Tibial nerve (tissue), 4 donors: ENCODE results near the gene G2E3. TPM values are rescaled to one million over a fixed set of nuclear protein-coding genes. Genes with fewer than 3 reads are reported as not detected.
"Not testable (repeated sequence)": the region's sequence is repeated elsewhere in the genome, so short reads cannot be mapped to it uniquely, and the experiment has no call there.

ENCODE experiments used
- DNase-seq, 2 donors: peaks; one replicate each; pipeline ENCODE4 v3.0.0-alpha.2; 2019; ENCODE audit warnings: low spot score in 2 of 2
- H3K27ac ChIP-seq, 4 donors: fragments of 200-600 bp; sonication (generic) in 3 of 4; one replicate each; pipeline ENCODE4 v1.5.1; 2017 to 2019; ENCODE audit warnings: mild to moderate bottlenecking in 1 of 4
- H3K27me3 ChIP-seq, 2 donors: fragments of 200-600 bp; sonication (generic) in 1 of 2; one replicate each; pipeline versions ENCODE4 v1.5.1 to v1.6.0; 2017 to 2019
- H3K36me3 ChIP-seq, 3 donors: fragments of 200-600 bp; sonication (generic); one replicate each; pipeline ENCODE4 v1.5.1; 2018 to 2019
- H3K4me1 ChIP-seq, 4 donors: fragments of 200-600 bp; sonication (generic) in 3 of 4; one replicate each; pipeline ENCODE4 v1.5.1; 2017 to 2019
- H3K4me3 ChIP-seq, 4 donors: fragments of 200-600 bp; sonication (generic) in 3 of 4; one replicate each; pipeline ENCODE4 v1.5.1; 2017 to 2019; ENCODE audit warnings: mild to moderate bottlenecking in 1 of 4, moderate library complexity in 1 of 4
- H3K9me3 ChIP-seq, 4 donors: fragments of 200-600 bp; sonication (generic) in 3 of 4; one replicate each; pipeline ENCODE4 v1.5.1; 2017 to 2019
- CTCF ChIP-seq, 5 experiments: fragments of 200-600 bp in 3 of 5; fragments of 450-650 bp in 2 of 5; sonication (generic) in 3 of 5; IDR thresholded peaks; one replicate each; pipeline ENCODE4 v1.5.1; 2016 to 2019; ENCODE audit warnings: antibody characterized with exemption in 5 of 5, mild to moderate bottlenecking in 3 of 5, moderate library complexity in 2 of 5
- EP300 ChIP-seq, 2 donors: sonication (generic); formaldehyde crosslinking; IDR thresholded peaks; one replicate each; pipeline ENCODE4 v1.6.1; 2017; ENCODE audit warnings: antibody characterized with exemption in 2 of 2, mild to moderate bottlenecking in 1 of 2
- POLR2A ChIP-seq, 2 donors: fragments of 450-650 bp; IDR thresholded peaks; one replicate each; pipeline ENCODE4 v1.6.1; 2017; ENCODE audit warnings: antibody characterized with exemption in 2 of 2, mild to moderate bottlenecking in 2 of 2, moderate library complexity in 2 of 2
- WGBS, 2 donors: methylation state at CpG; one replicate each; pipeline ENCODE4 v1.1.5; 2018; 5-methylcytosine and 5-hydroxymethylcytosine counted together
- total RNA-seq, 4 donors: library from RNA; depleted of rRNA; stranded (reverse); fragments of >200 nt; gene quantifications; one replicate each; pipeline ENCODE4 v1.1.0, GENCODE V29; 2016

Gene G2E3
- total RNA-seq, 4 donors from 2014 or later = 10.3 to 21.0 (median 13.6) TPM

- DNase-seq = no peak
- Histone ChIP-seq H3K36me3 (no peaks in the 10 kb centered on the region), H3K4me3 (no peak overlapping the region), H3K9me3 (no peaks in the 10 kb centered on the region), H3K27me3 (no peaks in the 10 kb centered on the region), H3K27ac (no peak overlapping the region), H3K4me1 (peaks cover 0 to 16% (median 0%) of the 10 kb centered on the region in 4 donors)
- 73 to 84% methylated on average over 1 of the region's 1 CpG for WGBS, 2 donors
- no peak for TF ChIP-seq CTCF (IDR thresholded peaks at IDR 0.05)
- no peak for TF ChIP-seq EP300 (IDR thresholded peaks at IDR 0.05)
- TF ChIP-seq POLR2A (IDR thresholded peaks at IDR 0.05) = no peak
Observed at GRCh38 chr14:30569903-30570226, 10.9 kb downstream of the G2E3 start.

DNA sequence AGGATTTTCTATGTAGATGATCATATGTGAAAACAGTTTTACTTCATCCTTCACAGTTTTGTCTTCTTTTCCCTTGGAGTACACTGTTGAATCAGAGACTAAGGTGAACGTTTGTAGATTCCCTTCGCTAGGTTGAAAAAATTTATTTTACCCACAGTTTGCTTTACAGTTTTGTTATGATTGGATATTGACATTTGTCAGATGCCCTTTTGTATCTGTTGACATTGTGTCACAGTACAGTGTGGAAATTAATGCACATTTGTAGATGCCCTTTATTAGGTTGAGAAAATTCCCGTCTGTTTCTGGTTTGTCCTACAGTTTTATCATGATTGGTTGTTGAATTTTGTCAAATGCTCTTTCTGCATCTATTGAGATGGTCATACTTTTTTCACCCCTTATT, 13.3 kb downstream of the G2E3 start:
- TF ChIP-seq CTCF (IDR thresholded peaks at IDR 0.05) = no peak
- TF ChIP-seq EP300 (IDR thresholded peaks at IDR 0.05) = no peak
- no peak for TF ChIP-seq POLR2A (IDR thresholded peaks at IDR 0.05)
- Histone ChIP-seq H3K27ac (no peak overlapping the region), H3K4me1 (peaks cover 0 to 16% (median 0%) of the 10 kb centered on the region in 4 donors), H3K27me3 (no peaks in the 10 kb centered on the region), H3K36me3 (no peaks in the 10 kb centered on the region), H3K9me3 (no peaks in the 10 kb centered on the region), H3K4me3 (no peak overlapping the region)
- 82 to 89% methylated on average over 3 of the region's 3 CpGs for WGBS, 2 donors
- no peak for DNase-seq

- no peak for DNase-seq
- H3K27me3 ChIP-seq = no peaks in the 10 kb centered on the region
- TF ChIP-seq CTCF (IDR thresholded peaks at IDR 0.05) (no peak), POLR2A (IDR thresholded peaks at IDR 0.05) (no peak), EP300 (IDR thresholded peaks at IDR 0.05) (no peak)
Observed at GRCh38 chr14:30572771-30573170, 13.8 kb downstream of the G2E3 start.

DNA sequence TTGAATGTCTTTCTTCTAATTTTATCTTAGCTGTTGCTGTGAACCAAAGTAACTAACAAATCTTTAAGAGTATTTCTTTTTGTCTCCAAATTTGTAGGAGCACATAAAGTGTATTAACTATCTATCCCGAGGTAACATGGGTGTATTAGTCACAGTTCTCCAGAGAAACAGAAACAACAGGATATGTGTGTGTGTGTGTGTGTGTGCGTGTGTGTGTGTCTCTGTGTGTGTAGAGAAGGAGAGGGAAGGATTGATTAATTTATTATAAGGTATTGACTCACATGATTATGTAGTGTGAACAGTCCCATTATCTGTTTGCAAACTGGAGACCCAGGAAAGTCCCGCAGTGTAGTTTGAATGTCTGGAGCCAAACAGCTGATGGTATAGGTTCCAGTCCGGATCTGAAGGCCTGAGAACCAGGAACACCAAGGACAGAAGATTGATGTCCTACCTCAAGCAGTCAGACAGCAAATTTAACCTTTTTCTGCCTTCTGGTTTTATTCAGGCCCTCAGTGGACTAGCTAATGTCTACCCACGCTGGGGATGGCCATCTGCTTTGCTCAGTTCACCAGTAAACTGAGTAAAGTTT, 14.4 kb downstream of the G2E3 start:
- no peaks in the 10 kb centered on the region for H3K36me3 ChIP-seq
- H3K27ac ChIP-seq = no peak overlapping the region
- TF ChIP-seq CTCF (IDR thresholded peaks at IDR 0.05) = no peak
- no peak for TF ChIP-seq EP300 (IDR thresholded peaks at IDR 0.05)
- TF ChIP-seq POLR2A (IDR thresholded peaks at IDR 0.05) = no peak
- no peak for DNase-seq
- no peaks in the 10 kb centered on the region for H3K9me3 ChIP-seq
- no peak overlapping the region for H3K4me3 ChIP-seq
- WGBS, 2 donors = 88 to 89% methylated on average over 5 of the region's 5 CpGs
- H3K4me1 ChIP-seq = peaks cover 0 to 16% (median 2%) of the 10 kb centered on the region in 4 donors
- no peaks in the 10 kb centered on the region for H3K27me3 ChIP-seq

More at GRCh38 chr14:30572771-30573170, 13.8 kb downstream of the G2E3 start:
- H3K4me1 ChIP-seq = peaks cover 0 to 16% (median 1%) of the 10 kb centered on the region in 4 donors
- no peaks in the 10 kb centered on the region for H3K36me3 ChIP-seq
- H3K9me3 ChIP-seq = no peaks in the 10 kb centered on the region
- H3K4me3 ChIP-seq = no peak overlapping the region
- H3K27ac ChIP-seq = no peak overlapping the region
- 91% methylated on average over 1 of the region's 1 CpG for WGBS, 2 donors

DNA sequence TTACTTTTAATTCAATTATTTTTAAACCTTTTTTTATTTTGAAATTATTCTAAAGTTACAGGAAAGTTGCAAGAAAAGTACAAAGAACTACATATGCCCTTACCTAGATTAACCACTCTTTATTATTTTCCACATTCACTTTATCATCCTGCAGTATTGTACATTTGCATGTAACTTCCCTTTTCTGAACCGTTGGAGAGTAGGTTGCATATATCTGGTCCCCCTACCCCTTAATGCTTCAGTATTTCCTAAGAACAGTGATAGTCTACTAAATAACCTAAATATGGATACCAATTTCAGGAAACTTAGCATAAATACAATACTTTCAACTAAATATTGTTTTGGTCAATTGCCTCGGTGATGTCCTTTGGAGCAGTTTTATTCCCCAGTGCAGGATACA, 15.0 kb downstream of the G2E3 start:
- DNase-seq = no peak
- Histone ChIP-seq H3K36me3 (no peaks in the 10 kb centered on the region), H3K4me1 (peaks cover 0 to 16% (median 2%) of the 10 kb centered on the region in 4 donors), H3K27me3 (no peaks in the 10 kb centered on the region), H3K9me3 (no peaks in the 10 kb centered on the region), H3K4me3 (no peak overlapping the region), H3K27ac (no peak overlapping the region)
- 78 to 83% methylated on average over 2 of the region's 2 CpGs for WGBS, 2 donors
- TF ChIP-seq EP300 (IDR thresholded peaks at IDR 0.05) (no peak), CTCF (IDR thresholded peaks at IDR 0.05) (no peak), POLR2A (IDR thresholded peaks at IDR 0.05) (no peak)

DNA sequence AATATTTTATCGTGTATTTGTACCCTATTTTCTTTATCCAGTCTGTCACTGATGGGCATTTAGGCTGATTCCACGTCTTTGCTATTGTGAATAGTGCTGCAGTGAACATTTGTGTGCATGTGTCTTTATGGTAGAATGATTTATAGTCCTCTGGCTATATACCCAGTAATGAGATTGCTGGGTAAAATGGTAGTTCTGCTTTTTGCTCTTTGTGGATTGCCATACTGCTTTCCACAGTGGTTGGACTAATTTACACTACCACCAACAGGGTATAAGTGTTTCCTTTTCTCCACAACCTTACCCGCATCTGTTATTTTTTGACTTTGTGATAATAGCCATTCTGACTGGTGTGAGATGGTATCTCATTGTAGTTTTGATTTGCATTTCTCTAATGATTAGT, 15.8 kb downstream of the G2E3 start:
- H3K4me1 ChIP-seq = peaks cover 0 to 13% (median 2%) of the 10 kb centered on the region in 4 donors
- not testable (repeated sequence) for H3K9me3 ChIP-seq, DNase-seq, H3K4me3 ChIP-seq, H3K27ac ChIP-seq, H3K27me3 ChIP-seq, H3K36me3 ChIP-seq
- 90 to 94% methylated on average over 3 of the region's 3 CpGs for WGBS, 2 donors

- H3K27me3 ChIP-seq, H3K9me3 ChIP-seq, H3K36me3 ChIP-seq, H3K4me1 ChIP-seq, DNase-seq, H3K4me3 ChIP-seq, H3K27ac ChIP-seq: not testable (repeated sequence)
- 93 to 98% methylated on average over 1 of the region's 1 CpG for WGBS, 2 donors
Observed at GRCh38 chr14:30576333-30576732, 17.4 kb downstream of the G2E3 start.
